NCI-H2227 treated with DMSO at 0.1 percent for 48 hours (cell line): ENCODE results near the gene TRIM24.

ENCODE experiments used
- DNase-seq: peaks from one replicate; lab custom pipeline; 2025; lab: John Stamatoyannopoulos, UW

Gene TRIM24

GRCh38 chr7:138538997-138539644, 79.1 kb downstream of the TRIM24 start:
- DNase-seq: no peak

GRCh38 chr7:138542183-138542582, 82.1 kb downstream of the TRIM24 start:
- DNase-seq: no peak

- no peak for DNase-seq
These were observed 83.7 kb downstream of the TRIM24 start for GRCh38 chr7:138543739-138544138.

- DNase-seq: no peak
These were observed 85.1 kb downstream of the TRIM24 start for GRCh38 chr7:138545123-138545522.

- no peak for DNase-seq
These were observed 86.1 kb downstream of the TRIM24 start for GRCh38 chr7:138546064-138546619.

- no peak for DNase-seq
These were observed 86.8 kb downstream of the TRIM24 start for GRCh38 chr7:138546829-138547228.

- no peak for DNase-seq
These were observed 89.0 kb downstream of the TRIM24 start for GRCh38 chr7:138549082-138549481.

GRCh38 chr7:138550337-138550736, 90.3 kb downstream of the TRIM24 start:
- no peak for DNase-seq

GRCh38 chr7:138551102-138551501, 91.0 kb downstream of the TRIM24 start:
- no peak for DNase-seq

GRCh38 chr7:138553805-138554204, 93.7 kb downstream of the TRIM24 start:
- no peak for DNase-seq

GRCh38 chr7:138554674-138555073, 94.6 kb downstream of the TRIM24 start:
- DNase-seq: no peak

GRCh38 chr7:138555684-138556083, 95.6 kb downstream of the TRIM24 start:
- no peak for DNase-seq

- no peak for DNase-seq
These were observed 96.9 kb downstream of the TRIM24 start for GRCh38 chr7:138556771-138557484.

- DNase-seq: no peak
These were observed 99.4 kb downstream of the TRIM24 start for GRCh38 chr7:138559448-138559847.

GRCh38 chr7:138563808-138564207, 103.7 kb downstream of the TRIM24 start:
- DNase-seq: no peak

GRCh38 chr7:138564365-138564764, 104.3 kb downstream of the TRIM24 start:
- DNase-seq: no peak

- DNase-seq: no peak
These were observed 105.0 kb downstream of the TRIM24 start for GRCh38 chr7:138565071-138565450.

GRCh38 chr7:138565451-138566114, 105.5 kb downstream of the TRIM24 start:
- no peak for DNase-seq

- DNase-seq: no peak
These were observed 108.6 kb downstream of the TRIM24 start for GRCh38 chr7:138568655-138569054.

- DNase-seq: no peak
These were observed 109.4 kb downstream of the TRIM24 start for GRCh38 chr7:138569418-138569817.

- no peak for DNase-seq
These were observed 110.7 kb downstream of the TRIM24 start for GRCh38 chr7:138570715-138571114.

GRCh38 chr7:138573741-138574140, 113.7 kb downstream of the TRIM24 start:
- no peak for DNase-seq

GRCh38 chr7:138575897-138576428, 115.9 kb downstream of the TRIM24 start:
- DNase-seq: no peak
